Type B pancreatic cell (in vitro differentiated cells): Measurements from ENCODE around the gene CYSRT1. TPM values are rescaled to one million over a fixed set of nuclear protein-coding genes. Genes with fewer than 3 reads are reported as not detected.

Experiments
- DNase-seq: peaks from one replicate; pipeline ENCODE4 v3.0.0; 2021; ENCODE audit warnings: mixed read lengths; ENCODE audit not compliant: unreplicated experiment; ENCODE audit errors: extremely low spot score
- H3K27ac Mint-ChIP-seq: 2 replicates; pipeline ENCODE4 v1.8.0; 2021; ENCODE audit warnings: mild to moderate bottlenecking, mixed read lengths
- H3K27me3 Mint-ChIP-seq: 2 replicates; pipeline ENCODE4 v1.8.0; 2021; ENCODE audit warnings: mixed read lengths
- H3K36me3 Mint-ChIP-seq: 2 replicates; pipeline ENCODE4 v1.8.0; 2021; ENCODE audit warnings: mixed read lengths
- H3K4me1 Mint-ChIP-seq: one replicate; pipeline ENCODE4 v1.8.0; 2021; ENCODE audit warnings: mixed read lengths; ENCODE audit not compliant: unreplicated experiment
- H3K4me3 Mint-ChIP-seq: 2 replicates; pipeline ENCODE4 v1.8.0; 2021; ENCODE audit warnings: mild to moderate bottlenecking, mixed read lengths
- H3K9me3 Mint-ChIP-seq: 2 replicates; pipeline ENCODE4 v1.8.0; 2021; ENCODE audit warnings: mixed read lengths
- total RNA-seq: library from RNA; stranded (reverse); gene quantifications from 2 replicates; pipeline ENCODE4 v1.2.1, GENCODE V29; 2021; ENCODE audit warnings: low replicate concordance
- TF ChIP-seq, protein P1 (sequence below): fragments of 200-600 bp; sonication (generic); conservative IDR thresholded peaks from 2 replicates; pipeline ENCODE4 v1.5.0; 2021; ENCODE audit warnings: antibody characterized with exemption, mild to moderate bottlenecking

CYSRT1 gene
- total RNA-seq, 1 donor from 2014 or later = 1.5 TPM

DNA sequence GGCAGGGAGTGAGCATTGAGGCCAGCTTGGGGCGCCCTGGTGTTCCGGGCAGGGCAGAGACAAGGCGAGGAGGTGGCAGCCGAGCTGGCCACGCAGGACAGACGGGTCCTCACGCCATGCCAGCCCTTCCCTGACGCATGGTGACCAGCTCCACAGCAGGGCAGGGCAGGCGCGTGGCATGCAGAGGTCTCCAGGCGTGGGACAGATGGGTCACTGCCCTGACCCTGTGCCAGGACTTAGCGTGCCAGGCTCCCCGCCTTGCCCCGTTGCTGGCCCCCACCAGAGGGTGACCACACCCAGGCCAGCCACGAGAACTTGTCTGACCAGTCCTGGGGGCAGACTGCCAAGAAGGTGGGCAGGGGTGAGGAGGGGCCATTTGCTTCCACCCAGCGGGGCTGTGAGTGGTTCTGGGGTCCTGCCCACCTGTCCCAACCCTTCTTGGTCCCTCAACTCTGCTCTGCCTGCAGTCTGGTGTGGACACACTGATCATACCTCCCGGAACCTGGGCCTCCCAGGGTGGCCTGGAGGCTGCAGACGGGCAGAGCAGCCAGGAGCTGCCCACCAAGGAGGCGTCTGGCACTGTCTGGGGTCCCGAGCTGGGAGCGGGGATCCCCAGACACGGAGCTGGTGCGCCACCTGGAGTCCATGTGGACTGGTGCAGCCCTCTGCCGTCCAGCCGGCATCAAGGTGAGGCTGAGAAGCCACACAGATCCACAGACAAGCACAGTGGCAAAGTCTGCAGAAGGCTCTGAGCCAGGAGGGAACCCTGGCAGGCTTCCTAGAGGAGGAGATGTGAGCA is 2.3 kb downstream of the CYSRT1 start, which contains the start of gene RNF224:
Gene RNF224, plus strand, starts transcription at position 449 of the 799 bp plus-strand sequence. CDS start 834 bp downstream, outside the sequence.
- peak within 1 kb of the TSS; percentile 91 for H3K27ac Mint-ChIP-seq

DNA sequence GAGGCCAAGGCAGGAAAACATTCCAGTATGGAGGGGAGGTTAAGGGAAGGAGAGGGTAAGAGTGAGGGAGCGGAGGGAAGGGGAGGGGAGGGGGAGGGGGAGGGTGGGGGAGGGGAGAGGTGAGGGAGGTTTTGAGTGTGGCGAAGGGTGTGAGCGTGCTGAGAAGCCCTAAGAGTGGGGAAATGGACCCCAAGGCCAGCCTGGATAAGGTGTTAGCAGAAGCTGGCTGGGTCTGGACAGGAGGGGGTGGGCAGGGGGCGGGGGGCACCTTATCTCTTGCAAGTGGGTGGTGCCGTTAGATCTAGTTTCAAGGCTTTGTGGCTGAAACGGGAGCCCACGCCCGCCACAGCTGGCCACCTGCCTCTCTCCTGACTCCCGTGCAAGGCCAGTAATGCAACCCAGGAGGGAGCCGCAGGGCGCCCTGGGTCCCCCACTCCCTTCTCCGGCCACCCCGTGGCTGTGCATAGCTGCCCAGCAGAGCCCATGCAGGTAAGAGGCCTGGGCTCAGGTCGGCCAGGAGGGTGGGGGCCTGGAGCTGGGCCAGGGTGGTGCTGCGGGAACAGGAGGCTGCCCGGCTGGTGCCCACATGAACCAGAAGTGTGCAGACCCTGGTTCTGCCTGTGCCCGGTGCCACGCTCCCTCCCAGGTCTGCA is 3.0 kb downstream of the CYSRT1 start:
- Mint-ChIP-seq H3K27me3 (peaks cover 3% of the 10 kb centered on the region), H3K27ac (peak overlapping the region; percentile 91), H3K9me3 (no peaks in the 10 kb centered on the region), H3K4me1 (peaks cover 5% of the 10 kb centered on the region), H3K4me3 (peak overlapping the region; percentile 75), H3K36me3 (no peaks in the 10 kb centered on the region)
- TF ChIP-seq, protein P1, sequence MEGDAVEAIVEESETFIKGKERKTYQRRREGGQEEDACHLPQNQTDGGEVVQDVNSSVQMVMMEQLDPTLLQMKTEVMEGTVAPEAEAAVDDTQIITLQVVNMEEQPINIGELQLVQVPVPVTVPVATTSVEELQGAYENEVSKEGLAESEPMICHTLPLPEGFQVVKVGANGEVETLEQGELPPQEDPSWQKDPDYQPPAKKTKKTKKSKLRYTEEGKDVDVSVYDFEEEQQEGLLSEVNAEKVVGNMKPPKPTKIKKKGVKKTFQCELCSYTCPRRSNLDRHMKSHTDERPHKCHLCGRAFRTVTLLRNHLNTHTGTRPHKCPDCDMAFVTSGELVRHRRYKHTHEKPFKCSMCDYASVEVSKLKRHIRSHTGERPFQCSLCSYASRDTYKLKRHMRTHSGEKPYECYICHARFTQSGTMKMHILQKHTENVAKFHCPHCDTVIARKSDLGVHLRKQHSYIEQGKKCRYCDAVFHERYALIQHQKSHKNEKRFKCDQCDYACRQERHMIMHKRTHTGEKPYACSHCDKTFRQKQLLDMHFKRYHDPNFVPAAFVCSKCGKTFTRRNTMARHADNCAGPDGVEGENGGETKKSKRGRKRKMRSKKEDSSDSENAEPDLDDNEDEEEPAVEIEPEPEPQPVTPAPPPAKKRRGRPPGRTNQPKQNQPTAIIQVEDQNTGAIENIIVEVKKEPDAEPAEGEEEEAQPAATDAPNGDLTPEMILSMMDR = no peak
- no peak for DNase-seq

More for the DNA sequence above, 2.3 kb downstream of the CYSRT1 start, which contains the start of gene RNF224:
- TF ChIP-seq, protein P1 = peak; percentile 92
- peaks cover 5% of the 10 kb centered on the region for H3K4me1 Mint-ChIP-seq
- peaks cover 3% of the 10 kb centered on the region for H3K27me3 Mint-ChIP-seq
- no peaks in the 10 kb centered on the region for H3K9me3 Mint-ChIP-seq
- H3K4me3 Mint-ChIP-seq = peak within 1 kb of the TSS; percentile 75
- peak; percentile 87 for DNase-seq
- no peaks in the 10 kb centered on the region for H3K36me3 Mint-ChIP-seq

DNA sequence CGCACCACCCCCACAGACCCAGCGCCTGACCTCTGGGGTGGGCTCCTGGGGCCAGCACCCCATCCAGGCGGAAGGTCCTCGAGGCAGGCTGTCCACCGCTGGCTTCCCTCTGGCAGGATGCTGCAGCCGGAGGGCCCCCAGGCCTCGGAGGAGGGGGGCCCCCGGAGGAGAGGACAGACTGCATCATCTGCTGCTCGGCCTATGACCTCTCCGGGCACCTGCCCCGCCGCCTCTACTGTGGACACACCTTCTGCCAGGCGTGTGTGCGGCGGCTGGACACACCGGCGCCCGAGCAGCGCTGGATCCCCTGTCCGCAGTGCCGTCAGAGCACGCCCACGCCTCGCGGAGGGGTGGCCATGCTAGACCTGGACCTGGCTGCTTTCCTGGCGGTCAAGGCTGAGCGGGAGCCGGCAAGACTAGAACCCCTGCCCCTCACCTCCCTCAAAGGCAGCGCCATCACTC is 3.6 kb downstream of the CYSRT1 start:
- Mint-ChIP-seq H3K27ac (no peak overlapping the region), H3K9me3 (no peaks in the 10 kb centered on the region), H3K36me3 (no peaks in the 10 kb centered on the region), H3K4me1 (peaks cover 5% of the 10 kb centered on the region), H3K4me3 (no peak overlapping the region), H3K27me3 (peaks cover 3% of the 10 kb centered on the region)
- TF ChIP-seq, protein P1 = no peak
- DNase-seq = no peak

DNA sequence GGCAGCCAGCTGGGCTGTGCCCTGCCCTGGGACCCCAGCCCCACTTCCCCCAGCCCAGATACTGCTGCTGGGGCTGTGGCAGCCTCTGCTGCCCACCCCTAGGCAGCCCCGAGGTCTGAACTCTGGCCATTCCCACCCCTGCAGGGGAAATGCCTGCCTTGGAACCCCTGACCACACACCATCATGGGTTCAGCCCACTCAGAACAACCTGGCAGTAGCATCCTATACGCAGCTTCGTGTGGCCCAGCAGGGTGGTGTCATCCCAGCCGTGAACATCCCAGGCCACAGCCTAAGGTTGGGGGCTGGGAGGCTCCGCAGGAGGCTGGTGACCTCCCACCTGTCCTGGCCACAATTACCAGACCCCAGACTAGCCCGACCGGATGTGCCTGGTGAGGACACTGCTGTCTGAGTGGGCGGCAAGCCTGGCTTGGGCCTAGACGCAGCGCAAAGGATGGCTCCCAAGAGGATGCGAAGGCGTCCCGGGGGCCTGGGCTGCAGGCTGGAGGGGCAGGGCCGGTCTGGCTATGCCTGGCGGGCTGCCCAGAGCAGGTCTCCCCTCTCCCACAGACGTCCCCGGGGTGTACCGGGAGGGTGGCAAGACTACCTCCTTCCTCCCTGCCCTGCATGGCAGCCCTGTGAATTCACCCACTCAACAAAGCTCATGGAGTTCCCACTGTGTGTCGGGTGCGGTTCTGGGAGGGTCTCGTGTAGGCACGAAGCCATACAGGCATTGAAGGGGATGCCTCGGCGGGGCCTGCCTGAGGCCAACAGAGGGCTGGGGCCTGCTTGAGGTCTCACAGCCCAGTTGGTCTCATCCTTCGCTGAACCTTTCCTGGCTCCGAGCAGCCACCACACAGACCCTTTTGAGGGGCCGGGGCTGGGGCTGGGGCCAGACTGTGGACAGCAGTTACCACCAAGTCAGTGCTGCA is 4.3 kb downstream of the CYSRT1 start:
- TF ChIP-seq, protein P1 = no peak
- no peak for DNase-seq
- Mint-ChIP-seq H3K27me3 (peaks cover 3% of the 10 kb centered on the region), H3K36me3 (no peaks in the 10 kb centered on the region), H3K9me3 (no peaks in the 10 kb centered on the region), H3K4me3 (no peak overlapping the region), H3K4me1 (peaks cover 5% of the 10 kb centered on the region), H3K27ac (no peak overlapping the region)
